OCI-LY1 (cell line): Measurements from ENCODE around the gene AGPAT3.

Experiments used
- H2AFZ ChIP-seq: fragments of 200-600 bp; sonication (generic), shearing (Covaris generic); 2 replicates; pipeline ENCODE4 v1.6.0; 2014; ENCODE audit warnings: antibody characterized with exemption, mild to moderate bottlenecking, low read length
- H3F3A ChIP-seq: fragments of 200-600 bp; sonication (generic), shearing (Covaris generic); 2 replicates; pipeline ENCODE4 v1.6.0; 2014; ENCODE audit warnings: mild to moderate bottlenecking, antibody characterized with exemption, low read length, moderate library complexity; ENCODE audit not compliant: insufficient read depth
- H3K27ac ChIP-seq: fragments of 200-600 bp; sonication (generic); 2 replicates; pipeline ENCODE4 v1.5.1; 2014; ENCODE audit warnings: low read length, mixed run types, mild to moderate bottlenecking, low read depth; ENCODE audit not compliant: poor library complexity, severe bottlenecking
- H3K27me3 ChIP-seq: fragments of 200-600 bp; sonication (generic); 2 replicates; pipeline ENCODE4 v1.6.0; 2014; ENCODE audit warnings: antibody characterized with exemption, mild to moderate bottlenecking, low read length, moderate library complexity; ENCODE audit not compliant: insufficient read depth
- H3K36me3 ChIP-seq: fragments of 200-600 bp; sonication (generic); 2 replicates; pipeline ENCODE4 v1.6.1; 2014; ENCODE audit warnings: mild to moderate bottlenecking, antibody characterized with exemption, low read length, moderate library complexity, mixed read lengths; ENCODE audit not compliant: insufficient read depth
- H3K4me1 ChIP-seq: fragments of 200-600 bp; sonication (generic); 2 replicates; pipeline ENCODE4 v1.5.1; 2014; ENCODE audit warnings: mild to moderate bottlenecking, low read length, moderate library complexity; ENCODE audit not compliant: insufficient read depth, severe bottlenecking
- H3K4me2 ChIP-seq: fragments of 200-600 bp; sonication (generic), shearing (Covaris generic); 2 replicates; pipeline ENCODE4 v1.6.1; 2014; ENCODE audit warnings: low read length
- H3K4me3 ChIP-seq: fragments of 200-600 bp; sonication (generic); 2 replicates; pipeline ENCODE4 v1.5.1; 2014; ENCODE audit warnings: low read length, low read depth, mild to moderate bottlenecking, mixed read lengths; ENCODE audit not compliant: poor library complexity, severe bottlenecking
- H3K79me2 ChIP-seq: fragments of 200-600 bp; shearing (Covaris generic); 2 replicates; pipeline ENCODE4 v1.6.1; 2016; ENCODE audit warnings: mixed run types, low read length, mixed read lengths; ENCODE audit not compliant: insufficient read depth
- H3K9ac ChIP-seq: fragments of 200-600 bp; sonication (generic), shearing (Covaris generic); 2 replicates; pipeline ENCODE4 v1.6.1; 2014; ENCODE audit warnings: mild to moderate bottlenecking, low read length, mixed read lengths
- H3K9me2 ChIP-seq: fragments of 200-600 bp; sonication (generic), shearing (Covaris generic); 2 replicates; pipeline ENCODE4 v1.6.1; 2014; ENCODE audit warnings: low read depth, mild to moderate bottlenecking, low read length, mixed read lengths
- H3K9me3 ChIP-seq: fragments of 200-600 bp; shearing (Covaris generic); 2 replicates; pipeline ENCODE4 v1.6.1; 2014; ENCODE audit warnings: low read length, mixed read lengths
- H4K20me1 ChIP-seq: fragments of 200-600 bp; sonication (generic), shearing (Covaris generic); 2 replicates; pipeline ENCODE4 v1.6.0; 2016; ENCODE audit warnings: mild to moderate bottlenecking, low read length; ENCODE audit not compliant: insufficient read depth
- CTCF ChIP-seq: fragments of 200-600 bp; sonication (generic), shearing (Covaris generic); IDR thresholded peaks from 2 replicates; pipeline ENCODE4 v1.5.1; 2017; ENCODE audit warnings: mild to moderate bottlenecking, antibody characterized with exemption, low read length, moderate library complexity, mixed read lengths
- EZH2 ChIP-seq: fragments of 200-600 bp; sonication (generic), shearing (Covaris generic); IDR thresholded peaks from 2 replicates; pipeline ENCODE4 v1.8.0; 2017; ENCODE audit warnings: borderline replicate concordance, mixed run types, mild to moderate bottlenecking, antibody characterized with exemption, low read length, moderate library complexity, mixed read lengths

AGPAT3 gene

DNA sequence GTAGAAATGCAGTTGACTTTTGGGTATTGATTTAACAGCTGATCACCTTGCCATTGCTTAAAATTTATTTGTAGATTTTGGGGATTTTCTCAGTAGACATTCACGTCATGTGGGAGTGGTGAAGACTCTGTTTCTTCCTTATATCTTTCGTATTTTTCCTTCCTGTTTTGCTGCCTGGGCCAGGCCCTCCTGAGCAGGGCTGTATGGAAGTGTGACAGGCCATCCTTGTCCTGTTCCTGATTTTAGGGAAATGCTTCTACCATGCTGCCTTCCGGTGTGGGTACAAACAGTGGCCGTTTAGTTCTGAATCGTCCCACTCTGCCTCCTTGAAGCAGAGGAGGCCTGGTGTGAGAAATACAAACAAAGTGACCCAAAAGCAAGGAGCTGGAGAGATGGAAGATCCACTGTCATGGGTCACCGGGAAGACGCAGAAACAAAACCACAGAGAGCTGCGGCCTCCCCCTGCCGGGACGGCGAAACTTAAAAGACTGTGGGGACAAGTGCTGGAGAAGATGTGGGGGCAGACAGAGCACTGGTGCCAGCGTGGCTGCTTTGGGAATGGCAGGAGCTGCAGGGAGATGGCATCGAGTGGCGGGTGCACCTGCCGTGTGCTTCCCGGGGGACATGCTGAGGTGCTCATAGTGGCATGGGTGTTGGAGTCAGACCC, 7.6 kb downstream of the AGPAT3 start:
- Histone ChIP-seq H3K27ac (no peak overlapping the region), H3K4me1 (peaks cover 18% of the 10 kb centered on the region), H3K9me3 (peaks cover 5% of the 10 kb centered on the region; the same call in 1 of the 2 replicates), H3K9me2 (no peaks in the 10 kb centered on the region), H4K20me1 (no peaks in the 10 kb centered on the region), H3K4me2 (no peak overlapping the region), H2AFZ (no peak overlapping the region), H3K4me3 (no peak overlapping the region), H3K36me3 (peaks cover 34% of the 10 kb centered on the region), H3K27me3 (no peaks in the 10 kb centered on the region), H3F3A (no peaks in the 10 kb centered on the region), H3K79me2 (peaks cover 18% of the 10 kb centered on the region; the same call in 1 of the 2 replicates), H3K9ac (no peak overlapping the region)
- TF ChIP-seq CTCF = no peak
- no peak for TF ChIP-seq EZH2

DNA sequence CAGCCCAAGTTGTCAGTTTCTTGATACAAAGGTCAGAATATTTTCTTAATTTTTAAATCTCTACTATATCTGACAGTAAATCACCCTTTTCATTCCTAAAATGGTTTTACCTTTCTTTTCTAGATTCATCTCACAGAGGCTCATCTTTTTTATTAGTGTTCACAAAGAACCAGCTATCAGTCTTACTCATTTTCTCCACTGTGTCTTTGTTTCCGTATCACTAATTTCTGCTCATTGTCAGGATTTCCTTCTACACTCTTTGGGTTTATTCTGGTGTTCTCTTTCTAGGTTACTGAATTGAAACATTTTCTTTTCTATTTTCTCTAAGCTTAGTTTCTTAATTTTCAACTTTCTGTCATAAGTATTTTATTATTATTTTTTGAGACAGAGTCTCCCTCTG, 8.7 kb downstream of the AGPAT3 start:
- peaks cover 5% of the 10 kb centered on the region; the same call in 1 of the 2 replicates for H3K9me3 ChIP-seq
- H3K4me2 ChIP-seq = no peak overlapping the region
- H4K20me1 ChIP-seq = no peaks in the 10 kb centered on the region
- no peak overlapping the region for H3K27ac ChIP-seq
- H3K79me2 ChIP-seq = peaks cover 14% of the 10 kb centered on the region; the same call in 1 of the 2 replicates
- no peak overlapping the region for H2AFZ ChIP-seq
- no peaks in the 10 kb centered on the region for H3K9me2 ChIP-seq
- H3K4me1 ChIP-seq = peaks cover 8% of the 10 kb centered on the region
- H3K9ac ChIP-seq = no peak overlapping the region
- no peak for TF ChIP-seq CTCF
- TF ChIP-seq EZH2 = no peak
- no peaks in the 10 kb centered on the region for H3K27me3 ChIP-seq
- no peak overlapping the region for H3K4me3 ChIP-seq
- peaks cover 39% of the 10 kb centered on the region for H3K36me3 ChIP-seq
- no peaks in the 10 kb centered on the region for H3F3A ChIP-seq

GRCh38 chr21:43874085-43874805, 9.2 kb downstream of the AGPAT3 start:
- Histone ChIP-seq H4K20me1 (no peaks in the 10 kb centered on the region), H3K36me3 (peaks cover 39% of the 10 kb centered on the region), H3K4me3 (no peak overlapping the region), H3F3A (no peaks in the 10 kb centered on the region), H3K4me1 (peaks cover 6% of the 10 kb centered on the region), H3K4me2 (no peak overlapping the region), H2AFZ (no peak overlapping the region), H3K9ac (no peak overlapping the region), H3K27me3 (no peaks in the 10 kb centered on the region), H3K79me2 (peaks cover 14% of the 10 kb centered on the region; the same call in 1 of the 2 replicates), H3K27ac (no peak overlapping the region), H3K9me2 (no peaks in the 10 kb centered on the region), H3K9me3 (peaks cover 5% of the 10 kb centered on the region; the same call in 1 of the 2 replicates)
- TF ChIP-seq EZH2 = no peak
- TF ChIP-seq CTCF = no peak
